HEK293T (cell line): ENCODE results near the gene GMDS.

Experiments used
- ARNT ChIP-seq: fragments of 450-650 bp; IDR thresholded peaks from 2 replicates; pipeline ENCODE4 v1.6.1; 2017; ENCODE audit warnings: mild to moderate bottlenecking
- BHLHE40 ChIP-seq: fragments of 450-650 bp; IDR thresholded peaks from 2 replicates; pipeline ENCODE4 v1.6.1; 2016; ENCODE audit warnings: mild to moderate bottlenecking, moderate library complexity, borderline replicate concordance
- CTBP1 ChIP-seq: fragments of 450-650 bp; IDR thresholded peaks from 2 replicates; pipeline ENCODE4 v1.6.1; 2016; ENCODE audit warnings: borderline replicate concordance
- FOXA1 ChIP-seq: fragments of 450-650 bp; IDR thresholded peaks from 2 replicates; pipeline ENCODE4 v1.6.1; 2016; ENCODE audit warnings: mild to moderate bottlenecking
- FOXK2 ChIP-seq: fragments of 450-650 bp; IDR thresholded peaks from 2 replicates; pipeline ENCODE4 v1.6.1; 2016; ENCODE audit warnings: mild to moderate bottlenecking
- FOXM1 ChIP-seq: fragments of 450-650 bp; IDR thresholded peaks from 2 replicates; pipeline ENCODE4 v1.6.1; 2017; ENCODE audit warnings: mild to moderate bottlenecking, borderline replicate concordance
- L3MBTL2 ChIP-seq: fragments of 450-650 bp; conservative IDR thresholded peaks from 2 replicates; pipeline ENCODE4 v1.6.1; 2016; ENCODE audit warnings: mild to moderate bottlenecking
- PKNOX1 ChIP-seq: fragments of 450-650 bp; IDR thresholded peaks from 2 replicates; pipeline ENCODE4 v1.6.1; 2016
- SP1 ChIP-seq: fragments of 450-650 bp; IDR thresholded peaks from 2 replicates; pipeline ENCODE4 v1.6.1; 2017
- SUZ12 ChIP-seq: fragments of 450-650 bp; IDR thresholded peaks from 2 replicates; pipeline ENCODE4 v1.6.1; 2016; ENCODE audit warnings: mild to moderate bottlenecking
- TARDBP ChIP-seq: fragments of 450-650 bp; IDR thresholded peaks from 2 replicates; pipeline ENCODE4 v1.6.1; 2016
- ZNF384 ChIP-seq: fragments of 450-650 bp; IDR thresholded peaks from 2 replicates; pipeline ENCODE4 v1.6.1; 2016

GRCh38 chr6:1758076-1758679 lies 487.2 kb downstream of the GMDS start:
- TF ChIP-seq TARDBP (no peak), SP1 (no peak), ZNF384 (no peak), SUZ12 (no peak), L3MBTL2 (no peak), FOXK2 (no peak), CTBP1 (no peak), FOXA1 (no peak), PKNOX1 (no peak; the same call in 1 of the 2 replicates), ARNT (no peak), FOXM1 (no peak), BHLHE40 (no peak)
